Kidney (tissue), 14 donors: ENCODE results near the gene ZNF831. TPM values are rescaled to one million over a fixed set of nuclear protein-coding genes. Genes with fewer than 3 reads are reported as not detected.

Experiments
- DNase-seq, 5 donors: peaks; one replicate each; pipeline ENCODE4 v3.0.0-alpha.2; 2013 to 2020
- FAIRE-seq: peaks from 2 replicates; lab custom pipeline; 2012; peaks lifted over from hg19 to GRCh38; lab: Jason Lieb, UNC
- H3K27ac ChIP-seq, 2 donors: one replicate each; pipeline ENCODE4 v1.7.0; 2013; ENCODE audit warnings: low read depth in 2 of 2, low read length in 2 of 2, inconsistent platforms in 1 of 2
- H3K27me3 ChIP-seq: one replicate; pipeline ENCODE4 v1.7.1; 2013; ENCODE audit warnings: low read length, inconsistent platforms; ENCODE audit not compliant: control insufficient read depth, insufficient read depth
- H3K36me3 ChIP-seq, 3 donors: one replicate each; pipeline versions ENCODE4 v1.7.0 to v1.7.1; 2013; ENCODE audit warnings: low read length in 3 of 3, control low read depth in 1 of 3, inconsistent platforms in 1 of 3; ENCODE audit not compliant: insufficient read depth in 3 of 3, control insufficient read depth in 2 of 3
- H3K4me1 ChIP-seq, 3 donors: one replicate each; pipeline versions ENCODE4 v1.7.0 to v1.7.1; 2013; ENCODE audit warnings: low read length in 3 of 3, inconsistent platforms in 1 of 3, low read depth in 1 of 3; ENCODE audit not compliant: control insufficient read depth in 2 of 3, insufficient read depth in 2 of 3
- H3K4me3 ChIP-seq, 3 donors: one replicate each; pipeline versions ENCODE4 v1.7.0 to v1.8.1; 2013; ENCODE audit warnings: low read length in 3 of 3, control low read depth in 1 of 3, inconsistent platforms in 1 of 3
- H3K9ac ChIP-seq, 3 donors: one replicate each; pipeline versions ENCODE4 v1.7.0 to v1.7.1; 2013; ENCODE audit warnings: low read length in 3 of 3, control low read depth in 1 of 3, inconsistent platforms in 1 of 3
- H3K9me3 ChIP-seq, 3 donors: one replicate each; pipeline versions ENCODE4 v1.7.0 to v1.7.1; 2013; ENCODE audit warnings: low read length in 3 of 3, control low read depth in 1 of 3, inconsistent platforms in 1 of 3; ENCODE audit not compliant: control insufficient read depth in 2 of 3, insufficient read depth in 1 of 3
- intact Hi-C: fragments of 100-400 bp; cut with DNase I; formaldehyde crosslinking; loops from one replicate; pipeline ENCODE4 v1.11.1; 2022
- polyA plus RNA-seq: library from polyadenylated mRNA; stranded (reverse); fragments of 350-450 nt; fragmentation: Illumina TruSeq; extraction: RNeasy Lipid Tissue Mini Kit (QIAGEN cat#74804); gene quantifications from one replicate; pipeline ENCODE4 v1.2.3, GENCODE V29; 2014; ENCODE audit warnings: low read depth, low replicate concordance; ENCODE audit not compliant: insufficient read depth
- total RNA-seq: library from RNA; stranded (reverse); fragmentation: NEBNext Ultra II Directional; extraction: Animal tissue kit (Norgen Biotek cat#: 25700); gene quantifications from one replicate; pipeline ENCODE4 v1.2.1, GENCODE V29; 2021
- TF ChIP-seq, protein P1 (sequence below): IDR thresholded peaks from 3 replicates; pipeline ENCODE4 v1.5.1; 2012; ENCODE audit warnings: mild to moderate bottlenecking, moderate library complexity, borderline replicate concordance; ENCODE audit not compliant: insufficient read depth; ENCODE audit errors: extremely low read depth
- donor health status: control.
- donor health status: control.
- donor health status: control.
- donor health status: control.
- donor health status: control.
- donor health status: DM: yes; HTN: yes; CAD: no.
- donor health status: Normal renal cell carcinoma (clear cell type).

The ZNF831 gene
- total and polyA plus RNA-seq, 2 donors from 2014 or later, result 0.04 to 1.9 TPM

- Histone ChIP-seq H3K36me3 (no peaks in the 10 kb centered on the region), H3K27me3 (no peaks in the 10 kb centered on the region), H3K9ac (no peak overlapping the region), H3K4me1 (peaks cover 0 to 4% (median 2%) of the 10 kb centered on the region in 3 donors), H3K27ac (no peak overlapping the region), H3K9me3 (no peaks in the 10 kb centered on the region), H3K4me3 (no peak overlapping the region)
- TF ChIP-seq, protein P1, sequence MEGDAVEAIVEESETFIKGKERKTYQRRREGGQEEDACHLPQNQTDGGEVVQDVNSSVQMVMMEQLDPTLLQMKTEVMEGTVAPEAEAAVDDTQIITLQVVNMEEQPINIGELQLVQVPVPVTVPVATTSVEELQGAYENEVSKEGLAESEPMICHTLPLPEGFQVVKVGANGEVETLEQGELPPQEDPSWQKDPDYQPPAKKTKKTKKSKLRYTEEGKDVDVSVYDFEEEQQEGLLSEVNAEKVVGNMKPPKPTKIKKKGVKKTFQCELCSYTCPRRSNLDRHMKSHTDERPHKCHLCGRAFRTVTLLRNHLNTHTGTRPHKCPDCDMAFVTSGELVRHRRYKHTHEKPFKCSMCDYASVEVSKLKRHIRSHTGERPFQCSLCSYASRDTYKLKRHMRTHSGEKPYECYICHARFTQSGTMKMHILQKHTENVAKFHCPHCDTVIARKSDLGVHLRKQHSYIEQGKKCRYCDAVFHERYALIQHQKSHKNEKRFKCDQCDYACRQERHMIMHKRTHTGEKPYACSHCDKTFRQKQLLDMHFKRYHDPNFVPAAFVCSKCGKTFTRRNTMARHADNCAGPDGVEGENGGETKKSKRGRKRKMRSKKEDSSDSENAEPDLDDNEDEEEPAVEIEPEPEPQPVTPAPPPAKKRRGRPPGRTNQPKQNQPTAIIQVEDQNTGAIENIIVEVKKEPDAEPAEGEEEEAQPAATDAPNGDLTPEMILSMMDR, result no peak
- FAIRE-seq (no peak), DNase-seq (no peak)
- intact Hi-C loops, result loop anchor here (10.0 kb wide), 2 partner anchors 149 to 349 kb away; no protein-coding TSS in a partner anchor
Measured at GRCh38 chr20:59223750-59224149, 60.1 kb downstream of the ZNF831 start.

DNA sequence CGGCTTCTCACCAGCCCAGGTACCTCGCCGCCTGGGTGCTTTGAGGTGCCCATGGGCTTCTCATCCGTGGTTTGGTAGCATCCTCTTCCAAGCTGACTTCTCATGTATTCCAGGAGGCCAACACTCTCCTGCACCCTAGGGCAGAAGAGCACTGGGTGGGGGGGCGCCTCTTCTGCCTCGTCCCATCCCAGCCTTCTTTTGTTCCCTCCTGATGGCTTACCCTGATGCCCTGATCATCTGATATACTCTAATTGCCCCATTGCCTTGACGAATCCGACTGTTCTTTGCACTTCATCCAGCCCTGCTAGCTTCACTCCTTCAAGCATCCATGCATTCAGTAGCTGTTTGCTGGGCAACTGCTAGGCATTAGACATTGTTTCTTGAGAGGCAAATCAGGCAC is 60.6 kb downstream of the ZNF831 start:
- Histone ChIP-seq H3K27ac (no peak overlapping the region), H3K9me3 (no peaks in the 10 kb centered on the region), H3K27me3 (no peaks in the 10 kb centered on the region), H3K4me1 (peaks cover 0 to 4% (median 2%) of the 10 kb centered on the region in 3 donors), H3K4me3 (no peak overlapping the region), H3K9ac (no peak overlapping the region), H3K36me3 (no peaks in the 10 kb centered on the region)
- no peak for FAIRE-seq
- TF ChIP-seq, protein P1, result no peak
- intact Hi-C loops, result loop anchor here (10.0 kb wide), 2 partner anchors 149 to 349 kb away; no protein-coding TSS in a partner anchor
- DNase-seq, result no peak

DNA sequence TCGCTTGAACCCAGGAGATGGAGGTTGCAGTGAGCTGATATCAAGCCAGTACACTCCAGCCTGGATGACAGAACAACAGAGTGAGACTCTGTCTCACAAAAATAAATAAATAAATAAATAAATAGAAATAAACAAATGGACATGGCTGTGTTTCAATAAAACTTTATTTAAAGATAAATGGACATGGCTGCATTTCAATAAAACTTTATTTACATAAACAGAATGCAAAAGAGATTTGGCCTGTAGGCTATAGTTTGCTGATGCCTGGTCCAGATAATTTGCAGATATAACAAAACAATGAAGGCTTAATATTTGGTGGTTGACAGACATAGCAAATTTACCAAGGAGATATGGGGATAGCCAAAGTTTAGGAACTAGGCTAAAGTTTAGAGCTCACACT is 66.8 kb downstream of the ZNF831 start:
- DNase-seq, result no peak
- H3K27ac ChIP-seq, result no peak overlapping the region
- intact Hi-C loops, result no loop called here
- H3K9me3 ChIP-seq, result no peaks in the 10 kb centered on the region
- no peak for FAIRE-seq
- H3K27me3 ChIP-seq, result no peaks in the 10 kb centered on the region
- no peak overlapping the region for H3K9ac ChIP-seq
- H3K36me3 ChIP-seq, result no peaks in the 10 kb centered on the region
- TF ChIP-seq, protein P1, result no peak
- no peak overlapping the region for H3K4me3 ChIP-seq
- no peaks in the 10 kb centered on the region for H3K4me1 ChIP-seq
